ENCODE data around the gene KDM1B. TPM values are rescaled to one million over a fixed set of nuclear protein-coding genes. Genes with fewer than 3 reads are reported as not detected.

KDM1B gene
- total and polyA plus RNA-seq, 9 of the 15 experiments (the other 6 are each of a cell fraction or from before 2014, with no cell fraction given), result 1.4 to 58.9 (median 36.3) TPM

DNA sequence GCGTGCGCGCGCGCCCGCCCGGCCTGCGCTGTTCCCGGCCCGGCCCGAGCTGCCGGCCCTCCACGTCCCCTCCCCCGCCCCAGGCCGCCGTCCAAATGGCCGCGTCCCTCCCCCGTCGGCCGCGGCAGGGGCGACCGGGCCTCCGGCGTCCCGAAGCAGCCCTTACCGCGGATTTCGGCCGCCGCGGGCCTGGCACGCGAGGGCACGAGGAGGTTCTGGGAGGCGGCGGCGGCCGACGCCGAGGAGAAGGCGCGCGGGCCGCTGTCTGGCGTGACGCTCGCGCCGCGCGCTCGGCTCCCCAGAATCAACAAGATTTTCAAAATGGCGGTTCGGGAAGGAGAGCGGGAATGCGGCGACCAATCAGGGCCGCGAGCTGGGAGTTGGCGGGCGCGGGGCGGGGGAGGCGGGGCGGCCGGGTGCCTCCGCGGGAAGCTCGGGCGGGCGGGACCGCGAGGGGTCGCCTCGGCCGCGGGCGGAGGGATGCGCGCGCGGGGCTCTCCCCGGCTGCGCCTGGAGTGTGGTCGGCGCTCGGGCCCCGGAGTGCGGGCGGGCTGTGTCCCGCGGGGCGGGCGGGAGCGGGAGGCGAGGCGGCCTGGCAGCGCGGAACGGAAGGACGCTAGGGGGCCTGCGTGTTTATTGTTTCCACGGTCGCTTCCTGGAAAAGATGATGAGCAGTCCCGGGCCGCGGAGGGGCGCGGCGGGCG, 109.1 kb downstream of the KDM1B start, which contains the start of gene DEK (continued):
- TF ChIP-seq FOXA1 (IDR thresholded peaks at IDR 0.05; ENCODE audit: borderline replicate concordance) (no peak), RBM25 (IDR thresholded peaks at IDR 0.05; ENCODE audit: low read depth, low read length, severe bottlenecking) (peak; percentile 78), THRB (CRISPR knock-in tag; conservative IDR thresholded peaks at IDR 0.05) (no peak), TCF15 (CRISPR knock-in tag; IDR thresholded peaks at IDR 0.05) (no peak), ARID1B (IDR thresholded peaks at IDR 0.05) (no peak), IFI16 (CRISPR knock-in tag; IDR thresholded peaks at IDR 0.05) (no peak), POLR3A (IDR thresholded peaks at IDR 0.05; ENCODE audit: borderline replicate concordance, extremely low read depth, insufficient read depth, insufficient read length) (no peak), MYNN (IDR thresholded peaks at IDR 0.05) (no peak), MYNN (CRISPR knock-in tag; IDR thresholded peaks at IDR 0.05) (no peak), ARHGAP35 (IDR thresholded peaks at IDR 0.05; ENCODE audit: partially characterized antibody) (no peak), ZNF778 (CRISPR knock-in tag; IDR thresholded peaks at IDR 0.05) (no peak)
- TF ChIP-seq, protein P1, sequence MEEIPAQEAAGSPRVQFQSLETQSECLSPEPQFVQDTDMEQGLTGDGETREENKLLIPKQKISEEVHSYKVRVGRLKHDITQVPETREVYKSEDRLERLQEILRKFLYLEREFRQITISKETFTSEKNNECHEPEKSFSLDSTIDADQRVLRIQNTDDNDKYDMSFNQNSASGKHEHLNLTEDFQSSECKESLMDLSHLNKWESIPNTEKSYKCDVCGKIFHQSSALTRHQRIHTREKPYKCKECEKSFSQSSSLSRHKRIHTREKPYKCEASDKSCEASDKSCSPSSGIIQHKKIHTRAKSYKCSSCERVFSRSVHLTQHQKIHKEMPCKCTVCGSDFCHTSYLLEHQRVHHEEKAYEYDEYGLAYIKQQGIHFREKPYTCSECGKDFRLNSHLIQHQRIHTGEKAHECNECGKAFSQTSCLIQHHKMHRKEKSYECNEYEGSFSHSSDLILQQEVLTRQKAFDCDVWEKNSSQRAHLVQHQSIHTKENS (CRISPR knock-in tag; IDR thresholded peaks at IDR 0.05), result no peak
- TF ChIP-seq, protein P2, sequence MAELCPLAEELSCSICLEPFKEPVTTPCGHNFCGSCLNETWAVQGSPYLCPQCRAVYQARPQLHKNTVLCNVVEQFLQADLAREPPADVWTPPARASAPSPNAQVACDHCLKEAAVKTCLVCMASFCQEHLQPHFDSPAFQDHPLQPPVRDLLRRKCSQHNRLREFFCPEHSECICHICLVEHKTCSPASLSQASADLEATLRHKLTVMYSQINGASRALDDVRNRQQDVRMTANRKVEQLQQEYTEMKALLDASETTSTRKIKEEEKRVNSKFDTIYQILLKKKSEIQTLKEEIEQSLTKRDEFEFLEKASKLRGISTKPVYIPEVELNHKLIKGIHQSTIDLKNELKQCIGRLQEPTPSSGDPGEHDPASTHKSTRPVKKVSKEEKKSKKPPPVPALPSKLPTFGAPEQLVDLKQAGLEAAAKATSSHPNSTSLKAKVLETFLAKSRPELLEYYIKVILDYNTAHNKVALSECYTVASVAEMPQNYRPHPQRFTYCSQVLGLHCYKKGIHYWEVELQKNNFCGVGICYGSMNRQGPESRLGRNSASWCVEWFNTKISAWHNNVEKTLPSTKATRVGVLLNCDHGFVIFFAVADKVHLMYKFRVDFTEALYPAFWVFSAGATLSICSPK (IDR thresholded peaks at IDR 0.05; ENCODE audit: borderline replicate concordance), result no peak
- TF ChIP-seq, protein P3, sequence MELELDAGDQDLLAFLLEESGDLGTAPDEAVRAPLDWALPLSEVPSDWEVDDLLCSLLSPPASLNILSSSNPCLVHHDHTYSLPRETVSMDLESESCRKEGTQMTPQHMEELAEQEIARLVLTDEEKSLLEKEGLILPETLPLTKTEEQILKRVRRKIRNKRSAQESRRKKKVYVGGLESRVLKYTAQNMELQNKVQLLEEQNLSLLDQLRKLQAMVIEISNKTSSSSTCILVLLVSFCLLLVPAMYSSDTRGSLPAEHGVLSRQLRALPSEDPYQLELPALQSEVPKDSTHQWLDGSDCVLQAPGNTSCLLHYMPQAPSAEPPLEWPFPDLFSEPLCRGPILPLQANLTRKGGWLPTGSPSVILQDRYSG (tag; conservative IDR thresholded peaks at IDR 0.05; ENCODE audit: low read depth), result no peak

Data from K562 (cell line).